ENCODE data around the gene ECD.
A peak's percentile ranks its signal among the peaks of the same experiment; 100 is the strongest.

The ECD gene

DNA sequence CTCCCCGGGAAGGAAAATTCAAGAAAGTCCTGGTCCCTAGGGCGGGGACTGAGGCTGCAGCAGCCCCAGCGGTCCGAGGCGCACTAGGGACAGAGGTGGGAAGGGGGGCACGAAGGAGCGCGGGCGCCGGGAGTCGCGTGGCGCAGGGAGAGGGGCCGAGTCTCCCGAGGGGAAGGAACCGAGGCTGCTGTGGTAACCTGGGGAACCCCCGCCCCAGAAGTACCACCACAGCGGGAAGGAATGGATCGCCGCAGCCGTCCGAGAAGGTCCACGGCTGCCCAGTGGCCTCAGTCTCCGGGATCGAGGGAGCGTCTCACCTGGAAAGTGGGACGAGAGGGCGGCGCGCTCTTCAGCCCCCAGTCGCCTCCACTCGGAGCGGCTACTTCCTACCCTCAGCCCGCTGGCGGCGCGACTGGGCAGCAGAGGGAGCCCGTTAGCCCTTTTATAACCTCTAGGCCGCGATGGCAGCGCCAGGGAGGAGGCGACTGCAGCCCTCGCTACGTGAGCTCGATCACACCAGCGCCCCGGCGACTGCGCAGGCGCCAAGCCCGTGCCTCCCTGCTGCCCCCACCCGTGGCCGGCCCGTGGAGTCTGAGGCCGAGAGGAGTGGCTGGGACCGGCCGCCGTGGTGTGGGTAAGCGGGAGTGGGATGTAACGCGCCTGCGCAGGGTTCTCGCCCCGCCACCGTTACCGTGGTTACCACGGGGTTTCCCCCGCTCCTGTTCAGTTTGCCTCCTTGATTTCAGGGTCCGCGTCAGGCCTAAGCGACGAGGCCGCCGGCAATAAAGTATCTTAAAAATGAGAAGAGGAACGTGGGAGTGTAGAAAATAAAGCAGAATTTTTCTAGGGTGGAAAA lies 71.1 kb downstream of the ECD start, which contains the start of gene P4HA1:
TSS of gene P4HA1 (minus strand) at position 418 of the 856 bp plus-strand sequence. CDS start 21,983 bp downstream, outside the sequence.
- peak; percentile 99 for DNase-seq (ENCODE audit: low read depth in 2 of 2)

- peak; percentile 54 to 65 for DNase-seq (ENCODE audit: low read depth in 2 of 2)
These were observed 71.8 kb downstream of the ECD start for GRCh38 chr10:73096041-73096448.

DNA sequence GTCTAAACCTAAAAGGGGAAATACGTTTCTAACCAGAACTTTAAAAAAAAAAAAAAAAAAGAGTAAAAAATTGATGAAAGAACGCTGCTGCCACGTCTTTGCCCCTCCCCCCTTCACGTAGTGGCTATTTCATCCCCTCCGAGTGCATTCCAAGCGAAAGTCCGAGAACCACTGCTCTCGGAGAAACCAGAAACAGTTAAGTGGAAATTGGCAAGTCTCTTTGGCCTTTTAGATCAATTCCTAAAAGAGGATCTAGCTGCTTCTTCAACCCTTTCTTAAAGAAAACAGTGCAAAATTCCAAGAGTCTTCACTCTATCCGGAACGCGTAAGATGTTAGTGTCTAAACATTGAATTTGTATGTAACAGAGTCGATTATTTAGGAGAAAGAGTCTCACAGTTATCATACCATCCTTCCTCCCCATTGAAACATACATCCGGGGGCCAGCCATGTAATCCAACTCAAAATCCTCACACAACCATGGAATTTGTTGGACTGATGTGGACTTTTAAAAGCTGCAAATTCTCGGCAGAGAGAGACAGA lies 72.3 kb downstream of the ECD start:
- DNase-seq (ENCODE audit: low read depth in 2 of 2) = no peak

- DNase-seq (ENCODE audit: low read depth in 2 of 2) = no peak
These were observed 72.8 kb downstream of the ECD start for GRCh38 chr10:73094986-73095480.

- DNase-seq (ENCODE audit: low read depth in 2 of 2) = no peak
These were observed 73.6 kb downstream of the ECD start for GRCh38 chr10:73093922-73094850.

DNA sequence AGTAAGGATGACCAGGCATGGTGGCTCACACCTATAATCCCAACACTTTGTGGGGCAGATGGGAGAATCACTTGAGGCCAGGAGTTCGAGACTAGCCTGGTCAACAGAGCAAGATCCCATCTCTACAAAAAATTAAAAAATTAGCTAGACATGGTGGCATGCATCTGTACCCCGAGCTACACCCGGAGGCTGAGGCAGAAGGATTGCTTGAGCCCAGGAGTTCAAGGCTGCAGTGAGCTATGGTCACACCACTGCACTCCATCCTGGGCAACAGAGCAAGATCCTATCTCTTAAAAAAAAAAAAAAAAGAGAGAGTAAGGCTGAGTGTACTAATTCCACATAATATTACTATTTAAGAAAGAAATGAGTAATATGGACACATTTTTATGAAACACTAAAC lies 75.0 kb downstream of the ECD start:
- no peak for DNase-seq (ENCODE audit: low read depth in 2 of 2)

DNA sequence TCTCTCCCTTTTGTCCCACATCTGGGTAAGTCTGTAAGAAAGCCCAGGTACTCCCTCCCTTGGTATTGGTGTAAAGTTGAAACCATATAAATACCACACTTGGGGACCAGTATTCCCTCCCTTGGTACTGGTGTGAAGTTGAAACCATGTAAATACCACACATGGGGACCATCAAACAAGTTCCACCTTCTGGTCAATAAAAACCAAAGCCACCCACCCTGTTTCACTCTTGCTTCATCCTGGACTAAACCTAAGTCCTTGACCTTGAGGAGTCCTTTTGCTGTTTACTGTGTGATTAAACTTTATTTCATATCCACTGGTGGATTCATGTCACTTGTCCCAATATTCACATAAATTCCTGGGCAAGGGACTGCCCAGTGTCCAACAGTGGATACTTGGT lies 79.5 kb downstream of the ECD start:
- DNase-seq (ENCODE audit: low read depth in 2 of 2) = no peak

- DNase-seq (ENCODE audit: low read depth in 2 of 2) = no peak
These were observed 81.0 kb downstream of the ECD start for GRCh38 chr10:73086816-73087215.

DNA sequence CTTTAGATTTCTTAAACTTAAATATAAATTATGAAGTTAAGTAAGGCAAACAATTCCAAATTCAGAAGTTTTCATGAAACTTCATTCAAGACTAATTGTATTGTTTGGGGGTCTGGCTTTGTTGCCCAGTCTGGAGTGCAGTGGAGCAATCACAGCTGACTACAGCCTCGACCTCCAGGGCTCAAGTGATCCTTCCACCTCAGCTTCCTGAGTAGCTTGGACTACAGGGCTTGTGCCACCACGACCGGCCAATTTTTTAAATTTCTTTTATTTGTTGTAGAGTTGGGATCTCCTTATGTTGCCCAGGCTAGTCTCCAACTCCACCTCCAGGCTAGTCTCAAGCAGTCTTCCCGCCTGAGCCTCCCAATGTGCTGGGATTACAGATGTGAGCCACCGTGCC lies 83.6 kb downstream of the ECD start:
- no peak for DNase-seq (ENCODE audit: low read depth in 2 of 2)

Data from stimulated activated CD4-positive, alpha-beta T cell treated with anti-CD3 and anti-CD28 coated beads, Interleukin-15, amount 100 ng/mL, for 48 hours (primary cell).